Epithelial cell of alveolus of lung (primary cell): ENCODE measurements around the gene ZNF555. TPM values are rescaled to one million over a fixed set of nuclear protein-coding genes. Genes with fewer than 3 reads are reported as not detected.

Source experiments
- total RNA-seq: library from RNA; depleted of rRNA; stranded (reverse); fragments of >200 nt; gene quantifications from 2 replicates; pipeline ENCODE4 v1.2.1, GENCODE V29; 2015

The ZNF555 gene
- total RNA-seq = 4.9 and 7.5 TPM in 2 replicates

GRCh38 chr19:2840794-2841791 lies at the start of gene ZNF555:
ZNF555 (plus strand) TSS chr19:2841475; CDS start chr19:2841573, 98 bp downstream.

DNA sequence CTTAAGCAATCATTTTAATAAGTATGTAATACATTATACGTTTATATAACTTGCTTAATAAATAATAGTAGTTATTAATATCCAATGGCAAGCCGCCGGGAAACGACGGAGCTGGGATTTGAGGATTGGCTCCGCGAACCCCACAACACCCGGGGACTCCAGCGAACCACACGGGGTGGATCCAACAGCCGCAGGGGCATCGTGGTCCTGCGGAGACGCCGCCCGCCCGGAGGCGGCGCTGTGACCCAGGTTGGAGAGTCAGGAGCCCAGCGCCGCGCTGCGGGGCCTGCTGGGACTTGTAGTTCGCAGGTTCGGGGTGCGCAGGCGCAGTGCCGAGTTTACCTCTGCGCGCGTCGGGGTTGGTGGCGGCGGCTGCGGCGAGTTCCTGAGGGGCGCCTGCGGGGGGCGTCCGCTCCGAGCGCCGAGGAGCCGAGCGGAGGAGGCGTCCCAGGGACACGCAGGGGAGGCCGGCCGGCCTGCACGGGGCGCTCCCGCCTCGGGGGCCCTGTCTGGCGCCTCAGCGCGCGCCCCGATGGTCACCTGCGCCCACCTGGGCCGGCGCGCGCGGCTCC lies 21.6 kb upstream of the ZNF555 start, which contains the start of gene ZNF554:
TSS of gene ZNF554 (plus strand) at position 329 of the 572 bp plus-strand sequence. CDS start at position 533, 204 bp downstream.

DNA sequence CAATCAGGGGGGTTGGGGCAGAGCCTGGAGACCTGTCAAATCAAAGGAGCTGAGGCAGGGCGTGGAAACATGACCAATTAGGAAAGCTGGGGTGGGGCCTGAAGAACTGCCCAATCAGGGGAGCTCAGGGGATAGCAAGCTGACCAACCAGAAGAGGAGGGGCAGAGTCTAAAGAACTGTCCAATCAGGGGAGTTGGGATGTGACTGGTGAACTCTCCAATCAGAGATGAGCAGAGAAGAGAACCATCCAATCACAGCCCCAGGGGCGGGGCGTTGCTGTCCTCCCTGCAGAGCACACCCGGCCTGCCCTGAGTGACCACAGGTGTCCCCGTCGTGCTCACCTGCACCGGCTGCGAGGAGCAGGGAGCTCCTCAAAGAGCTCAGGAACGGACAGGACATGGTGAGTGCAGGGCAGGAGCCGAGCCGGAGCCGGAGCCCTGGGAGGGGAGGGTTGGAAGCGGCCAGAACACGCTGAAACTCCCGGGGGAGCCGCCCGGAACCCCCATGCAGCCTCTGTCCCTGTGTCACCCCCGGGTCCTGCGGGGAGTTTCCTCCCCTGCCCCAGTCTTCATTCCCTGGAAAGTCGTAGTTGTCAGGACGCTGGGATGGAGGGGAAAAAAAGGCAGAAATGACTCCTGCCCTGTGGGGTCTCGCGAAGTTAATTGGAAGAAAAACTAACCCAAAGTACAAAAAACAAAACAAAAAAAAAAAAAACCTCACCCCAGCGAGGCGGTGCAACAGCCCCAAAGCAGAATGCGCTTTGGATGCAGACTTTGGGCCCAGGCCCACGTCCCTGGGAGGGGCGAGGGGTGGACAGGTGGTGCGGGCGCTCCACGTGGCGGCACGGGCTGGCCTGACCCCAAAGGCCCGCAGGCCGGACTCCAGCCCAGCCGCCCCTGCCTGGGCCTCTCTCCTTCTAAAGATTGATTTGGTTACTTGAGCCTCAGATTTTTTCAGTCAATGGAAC lies 26.0 kb downstream of the ZNF555 start, which contains the start of gene ZNF556:
TSS of gene ZNF556 (plus strand) at position 311 of the 967 bp plus-strand sequence. CDS start at position 398, 87 bp downstream.

GRCh38 chr19:2900296-2901252 lies 59.3 kb downstream of the ZNF555 start, which contains the start of gene ZNF57:
ZNF57 (plus strand) TSS chr19:2900928; CDS start chr19:2901046, 118 bp downstream.

Other genes with a start within 250 kb of the ZNF555 start
- gene GNG7, start 138.8 kb upstream of the ZNF555 start, total RNA-seq = 2.0 TPM in 1 of 2 replicates, not detected in the other
- 0.26 and 3.5 TPM in 2 replicates for gene DIRAS1, start 120.1 kb upstream of the ZNF555 start, total RNA-seq
- gene SLC39A3, start 101.5 kb upstream of the ZNF555 start, total RNA-seq = 32.1 and 44.2 TPM in 2 replicates
- gene SGTA, start 58.2 kb upstream of the ZNF555 start, total RNA-seq = 76.5 and 78.9 TPM in 2 replicates
- 73.5 and 90.1 TPM in 2 replicates for gene THOP1, start 56.0 kb upstream of the ZNF555 start, total RNA-seq
- 0.65 and 3.8 TPM in 2 replicates for gene ZNF554, start 21.6 kb upstream of the ZNF555 start, total RNA-seq
- gene ZNF556, start 25.9 kb downstream of the ZNF555 start, total RNA-seq = 0.08 TPM in 1 of 2 replicates, not detected in the other
- 1.6 and 6.1 TPM in 2 replicates for gene ZNF57, start 59.5 kb downstream of the ZNF555 start, total RNA-seq
- 2.6 and 4.9 TPM in 2 replicates for gene ZNF77, start 103.5 kb downstream of the ZNF555 start, total RNA-seq
- gene TLE6, start 136.1 kb downstream of the ZNF555 start, total RNA-seq = 1.2 and 8.9 TPM in 2 replicates
- 3.9 and 29.4 TPM in 2 replicates for gene TLE2, start 187.8 kb downstream of the ZNF555 start, total RNA-seq
- 391 and 417 TPM in 2 replicates for gene TLE5, start 221.0 kb downstream of the ZNF555 start, total RNA-seq